Measurements from ENCODE around the gene WDR7. TPM values are rescaled to one million over a fixed set of nuclear protein-coding genes. Genes with fewer than 3 reads are reported as not detected.

WDR7 gene
- total and polyA plus RNA-seq, 12 donors, result 3.1 to 32.6 (median 28.0) TPM

DNA sequence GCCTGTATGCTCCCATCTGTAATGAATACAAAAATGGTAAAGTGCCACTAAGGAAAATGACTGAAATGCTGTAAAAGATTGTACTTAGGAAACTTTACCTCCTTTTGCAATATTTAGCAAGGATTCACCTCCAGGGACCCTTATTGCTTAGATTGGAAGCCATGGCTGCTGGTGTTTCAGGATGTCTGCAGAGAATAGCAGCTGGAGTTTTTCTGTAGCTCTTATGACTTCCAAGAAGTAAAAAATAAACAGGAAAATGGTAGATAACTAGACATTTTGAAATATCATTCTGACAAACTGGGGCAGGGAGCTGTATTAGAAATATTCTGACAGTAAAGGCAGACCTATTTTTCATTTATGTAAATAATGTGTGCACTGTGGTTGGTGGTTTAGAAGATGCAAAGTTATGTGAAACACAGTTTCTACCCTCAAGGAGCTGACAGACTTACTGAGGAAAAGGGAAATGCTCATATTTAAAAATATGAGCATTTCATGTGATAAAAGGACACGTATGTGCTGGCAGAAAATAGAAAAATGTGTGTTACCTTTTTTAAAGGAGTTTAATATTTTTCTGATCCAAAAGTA lies 270.8 kb downstream of the WDR7 start:
- Histone ChIP-seq H3K9me3 (no peaks in the 10 kb centered on the region), H3K4me1 (peaks cover 0 to 15% (median 5%) of the 10 kb centered on the region in 9 donors), H3K4me3 (no peak overlapping the region), H3K27me3 (no peaks in the 10 kb centered on the region), H3K36me3 (peaks cover 0 to 14% (median 0%) of the 10 kb centered on the region in 9 donors), H3K27ac (no peak overlapping the region)
- WGBS, 2 donors, result 85 to 86% methylated on average over 1 of the region's 1 CpG
- ATAC-seq (no peak), DNase-seq (no peak)
- intact Hi-C loops (cut with DNase I), result no loop called here
- TF ChIP-seq, protein P1, sequence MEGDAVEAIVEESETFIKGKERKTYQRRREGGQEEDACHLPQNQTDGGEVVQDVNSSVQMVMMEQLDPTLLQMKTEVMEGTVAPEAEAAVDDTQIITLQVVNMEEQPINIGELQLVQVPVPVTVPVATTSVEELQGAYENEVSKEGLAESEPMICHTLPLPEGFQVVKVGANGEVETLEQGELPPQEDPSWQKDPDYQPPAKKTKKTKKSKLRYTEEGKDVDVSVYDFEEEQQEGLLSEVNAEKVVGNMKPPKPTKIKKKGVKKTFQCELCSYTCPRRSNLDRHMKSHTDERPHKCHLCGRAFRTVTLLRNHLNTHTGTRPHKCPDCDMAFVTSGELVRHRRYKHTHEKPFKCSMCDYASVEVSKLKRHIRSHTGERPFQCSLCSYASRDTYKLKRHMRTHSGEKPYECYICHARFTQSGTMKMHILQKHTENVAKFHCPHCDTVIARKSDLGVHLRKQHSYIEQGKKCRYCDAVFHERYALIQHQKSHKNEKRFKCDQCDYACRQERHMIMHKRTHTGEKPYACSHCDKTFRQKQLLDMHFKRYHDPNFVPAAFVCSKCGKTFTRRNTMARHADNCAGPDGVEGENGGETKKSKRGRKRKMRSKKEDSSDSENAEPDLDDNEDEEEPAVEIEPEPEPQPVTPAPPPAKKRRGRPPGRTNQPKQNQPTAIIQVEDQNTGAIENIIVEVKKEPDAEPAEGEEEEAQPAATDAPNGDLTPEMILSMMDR (IDR thresholded peaks at IDR 0.05), result no peak

DNA sequence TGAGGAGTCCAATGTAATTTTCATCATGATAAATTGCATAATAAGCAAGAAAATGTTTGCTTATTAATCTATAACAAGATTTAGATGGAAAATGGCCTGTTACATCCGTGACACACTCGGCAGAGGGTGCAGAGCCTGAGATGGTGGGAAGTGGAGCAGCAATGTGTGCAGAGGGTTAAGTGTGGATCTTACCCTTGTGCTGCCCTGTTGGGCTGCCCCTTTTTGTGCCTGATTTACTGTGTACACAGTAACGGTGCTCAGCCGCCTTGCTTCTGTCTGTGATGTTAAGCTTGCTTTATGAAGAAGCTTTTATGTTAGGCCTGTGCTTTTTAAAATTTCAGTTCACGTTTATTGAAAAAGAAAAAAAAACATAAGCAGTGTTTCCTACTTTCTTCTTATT lies 275.6 kb downstream of the WDR7 start:
- 95 to 96% methylated on average over 5 of the region's 5 CpGs for WGBS, 2 donors

DNA sequence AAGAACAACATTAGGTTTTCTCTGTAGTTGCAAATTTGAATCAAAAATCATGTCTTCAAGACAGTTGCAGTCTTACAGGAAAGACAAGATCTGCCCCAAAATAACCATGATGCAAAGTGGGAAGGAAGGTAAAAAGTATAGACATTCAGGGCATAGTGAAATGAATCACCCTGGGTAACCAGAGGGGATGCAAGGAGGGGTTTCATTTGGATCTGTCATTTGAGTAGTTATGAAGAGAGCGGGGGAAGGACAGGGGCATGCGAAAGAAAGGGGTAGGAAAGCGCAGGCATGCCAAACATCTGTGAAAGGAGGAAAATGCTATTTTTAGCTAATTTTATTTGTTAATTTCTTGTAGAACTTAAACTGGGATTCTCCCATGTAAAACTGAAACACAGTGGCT lies 276.6 kb downstream of the WDR7 start:
- DNase-seq (no peak), ATAC-seq (no peak)
- TF ChIP-seq, protein P1 (IDR thresholded peaks at IDR 0.05), result no peak
- H3K9me3 ChIP-seq, result no peaks in the 10 kb centered on the region
- H3K4me3 ChIP-seq, result no peak overlapping the region
- intact Hi-C loops (cut with DNase I), result no loop called here
- peaks cover 0 to 8% (median 0%) of the 10 kb centered on the region in 9 donors for H3K4me1 ChIP-seq
- no peak overlapping the region for H3K27ac ChIP-seq
- no peaks in the 10 kb centered on the region for H3K27me3 ChIP-seq
- peaks cover 0 to 14% (median 0%) of the 10 kb centered on the region in 9 donors for H3K36me3 ChIP-seq
- WGBS, 2 donors, result 97 to 98% methylated on average over 3 of the region's 3 CpGs

More for the DNA sequence above, 275.6 kb downstream of the WDR7 start:
- H3K36me3 ChIP-seq, result peaks cover 0 to 14% (median 0%) of the 10 kb centered on the region in 9 donors
- no peak for DNase-seq
- H3K9me3 ChIP-seq, result no peaks in the 10 kb centered on the region
- H3K4me1 ChIP-seq, result peaks cover 0 to 8% (median 0%) of the 10 kb centered on the region in 9 donors
- no peak overlapping the region for H3K4me3 ChIP-seq
- TF ChIP-seq, protein P1 (IDR thresholded peaks at IDR 0.05), result no peak
- H3K27me3 ChIP-seq, result no peaks in the 10 kb centered on the region
- intact Hi-C loops (cut with DNase I), result no loop called here
- no peak overlapping the region for H3K27ac ChIP-seq
- ATAC-seq, result no peak

DNA sequence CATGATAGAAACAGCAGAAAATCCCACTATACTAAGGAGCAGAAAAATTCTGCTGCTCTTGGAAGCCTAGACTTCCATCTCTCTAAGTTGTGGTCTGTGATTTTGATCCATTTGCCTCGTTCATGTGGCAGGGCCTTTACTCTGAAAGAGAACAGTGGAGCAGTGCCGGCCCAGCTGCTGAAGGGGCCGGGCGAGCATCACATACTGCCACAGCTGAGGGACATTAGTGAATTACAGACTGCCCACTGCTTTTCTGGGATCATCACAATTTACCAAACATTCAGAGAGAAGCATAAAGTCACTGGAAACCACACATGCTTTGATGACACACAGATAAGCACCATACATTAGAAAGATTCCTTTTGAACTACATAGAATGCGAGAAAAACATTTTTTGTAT lies 278.7 kb downstream of the WDR7 start:
- DNase-seq (no peak), ATAC-seq (no peak)
- Histone ChIP-seq H3K36me3 (peaks cover 0 to 19% (median 0%) of the 10 kb centered on the region in 9 donors), H3K27ac (no peak overlapping the region), H3K9me3 (no peaks in the 10 kb centered on the region), H3K4me1 (peaks cover 0 to 8% (median 0%) of the 10 kb centered on the region in 9 donors), H3K27me3 (no peaks in the 10 kb centered on the region), H3K4me3 (no peak overlapping the region)
- TF ChIP-seq, protein P1 (IDR thresholded peaks at IDR 0.05), result no peak
- intact Hi-C loops (cut with DNase I), result no loop called here
- 85 to 92% methylated on average over 5 of the region's 5 CpGs for WGBS, 2 donors
